GM12875 (cell line): Measurements from ENCODE around the gene ARHGEF39.
"Not testable (repeated sequence)": the region's sequence is repeated elsewhere in the genome, so short reads cannot be mapped to it uniquely, and the experiment has no call there.

ENCODE experiments used
- H3K4me3 ChIP-seq: one replicate; pipeline ENCODE4 v1.5.1; 2011; ENCODE audit warnings: low read depth, low read length, control low read depth
- TF ChIP-seq, protein P1 (sequence below): IDR thresholded peaks from 2 replicates; pipeline ENCODE4 v1.5.1; 2011; ENCODE audit warnings: low read depth, mild to moderate bottlenecking, control low read depth, inconsistent platforms, low read length, moderate library complexity, borderline replicate concordance; ENCODE audit not compliant: insufficient read depth

The ARHGEF39 gene

DNA sequence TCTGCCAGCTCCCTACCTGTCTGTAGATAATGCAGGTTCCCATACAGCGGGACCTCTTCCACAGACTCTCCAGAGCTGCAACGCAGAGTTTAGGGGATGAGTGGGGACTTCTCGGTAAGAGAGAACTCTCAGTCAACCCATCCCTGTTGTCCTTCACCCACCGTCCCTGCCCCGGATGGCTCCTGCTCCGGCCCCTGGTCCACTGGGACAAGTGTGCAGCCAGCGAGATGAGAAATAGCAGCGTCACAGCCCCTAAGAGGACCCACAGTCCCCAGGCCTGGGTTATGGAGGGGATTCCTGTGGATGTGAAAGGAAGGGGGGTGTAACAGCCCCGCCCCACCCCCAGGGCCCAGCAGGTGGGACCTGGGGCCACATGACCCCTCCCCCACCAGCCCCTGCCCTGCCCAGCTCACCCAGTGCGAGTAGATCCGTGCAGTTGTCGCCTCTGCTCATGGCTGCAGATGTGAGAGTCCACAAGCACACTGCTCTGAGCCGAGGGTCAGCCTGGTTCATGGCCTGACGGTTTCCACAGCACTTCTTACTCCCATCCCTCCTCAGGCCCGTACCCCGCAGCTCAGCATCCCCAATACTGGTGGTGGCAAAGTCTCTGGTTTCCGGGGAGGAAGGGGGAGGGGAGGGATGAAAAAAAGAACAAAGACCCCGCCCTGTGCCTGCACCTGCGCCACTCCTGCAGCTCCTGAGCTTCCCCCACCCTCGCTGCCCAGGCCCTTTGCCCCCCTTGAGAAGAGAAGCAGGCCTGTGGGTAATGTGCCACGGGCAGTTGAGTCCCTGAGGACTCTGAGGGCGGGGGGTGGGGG lies 14.4 kb downstream of the ARHGEF39 start, which contains the start of gene SIT1:
Gene SIT1, minus strand, starts transcription at position 591 of the 818 bp plus-strand sequence. Its CDS starts 78 bp downstream, at position 513.
- H3K4me3 ChIP-seq, result peak within 1 kb of the TSS; percentile 75
- TF ChIP-seq, protein P1, sequence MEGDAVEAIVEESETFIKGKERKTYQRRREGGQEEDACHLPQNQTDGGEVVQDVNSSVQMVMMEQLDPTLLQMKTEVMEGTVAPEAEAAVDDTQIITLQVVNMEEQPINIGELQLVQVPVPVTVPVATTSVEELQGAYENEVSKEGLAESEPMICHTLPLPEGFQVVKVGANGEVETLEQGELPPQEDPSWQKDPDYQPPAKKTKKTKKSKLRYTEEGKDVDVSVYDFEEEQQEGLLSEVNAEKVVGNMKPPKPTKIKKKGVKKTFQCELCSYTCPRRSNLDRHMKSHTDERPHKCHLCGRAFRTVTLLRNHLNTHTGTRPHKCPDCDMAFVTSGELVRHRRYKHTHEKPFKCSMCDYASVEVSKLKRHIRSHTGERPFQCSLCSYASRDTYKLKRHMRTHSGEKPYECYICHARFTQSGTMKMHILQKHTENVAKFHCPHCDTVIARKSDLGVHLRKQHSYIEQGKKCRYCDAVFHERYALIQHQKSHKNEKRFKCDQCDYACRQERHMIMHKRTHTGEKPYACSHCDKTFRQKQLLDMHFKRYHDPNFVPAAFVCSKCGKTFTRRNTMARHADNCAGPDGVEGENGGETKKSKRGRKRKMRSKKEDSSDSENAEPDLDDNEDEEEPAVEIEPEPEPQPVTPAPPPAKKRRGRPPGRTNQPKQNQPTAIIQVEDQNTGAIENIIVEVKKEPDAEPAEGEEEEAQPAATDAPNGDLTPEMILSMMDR, result no peak

GRCh38 chr9:35649431-35650340 lies 15.3 kb downstream of the ARHGEF39 start:
- H3K4me3 ChIP-seq, result peak overlapping the region; percentile 75
- TF ChIP-seq, protein P1, result no peak

GRCh38 chr9:35646533-35647265 lies 18.3 kb downstream of the ARHGEF39 start:
- TF ChIP-seq, protein P1, result peak; percentile 97

DNA sequence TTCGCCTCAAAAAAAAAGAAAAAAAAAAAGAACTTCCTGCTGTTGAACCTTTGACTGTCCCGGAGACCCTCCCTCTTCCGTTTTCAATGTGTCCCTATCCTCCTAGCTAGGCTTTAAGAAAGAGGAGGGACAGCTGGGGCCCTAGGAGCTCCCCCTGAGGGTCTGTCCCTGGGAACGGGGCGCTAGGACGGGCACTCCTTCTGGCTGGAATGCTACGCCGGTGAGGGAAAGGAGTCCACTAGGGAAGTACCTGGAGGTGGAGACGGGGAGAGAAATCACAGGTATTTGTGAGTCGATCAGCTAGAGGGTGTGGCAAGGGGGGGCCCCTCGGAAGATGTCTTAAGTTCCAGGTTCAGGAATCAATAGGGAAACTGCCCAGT lies 18.9 kb downstream of the ARHGEF39 start:
- H3K4me3 ChIP-seq, result peak overlapping the region; percentile 58
- TF ChIP-seq, protein P1, result no peak

More at GRCh38 chr9:35646533-35647265, 18.3 kb downstream of the ARHGEF39 start:
- peak overlapping the region; percentile 58 for H3K4me3 ChIP-seq

DNA sequence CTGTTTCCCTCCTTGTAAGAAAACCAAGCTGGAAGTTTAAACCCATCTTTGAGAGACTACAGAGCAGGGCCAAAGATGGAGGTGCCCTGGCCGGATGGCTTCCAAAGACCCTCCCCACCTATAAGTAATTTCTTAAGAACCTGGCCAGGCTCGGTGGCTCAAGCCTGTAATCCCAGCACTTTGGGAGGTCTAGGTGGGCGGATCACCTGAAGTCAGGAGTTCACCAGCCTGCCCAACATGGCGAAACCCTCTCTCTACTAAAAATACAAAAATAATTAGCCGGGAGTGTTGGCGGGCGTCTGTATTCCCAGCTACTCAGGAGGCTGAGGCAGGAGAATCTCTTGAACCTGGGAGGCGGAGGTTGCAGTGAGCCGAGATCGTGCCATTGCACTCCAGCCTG lies 19.3 kb downstream of the ARHGEF39 start:
- peak overlapping the region; percentile 58 for H3K4me3 ChIP-seq

GRCh38 chr9:35643046-35643445 lies 21.9 kb downstream of the ARHGEF39 start:
- no peak overlapping the region for H3K4me3 ChIP-seq
- TF ChIP-seq, protein P1, result no peak

DNA sequence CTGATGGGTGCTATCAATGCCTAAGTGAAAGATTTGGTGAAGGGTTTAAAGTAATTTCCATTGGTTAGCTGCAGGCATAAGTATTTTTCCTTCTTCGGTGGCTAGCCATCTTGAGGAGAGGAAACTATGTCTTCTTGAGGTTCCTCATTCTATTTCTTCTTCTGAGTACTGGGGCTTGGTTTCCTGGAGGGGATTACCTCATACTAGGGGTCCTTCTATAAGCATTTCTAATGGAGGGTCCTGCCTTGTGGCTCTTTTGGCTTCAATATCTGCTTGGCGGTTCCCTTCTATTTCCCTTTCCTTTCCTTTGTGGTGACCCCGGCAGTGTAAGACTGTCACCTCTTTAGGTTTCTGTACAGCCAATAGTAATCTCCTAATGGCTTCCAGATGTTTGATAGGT lies 23.5 kb downstream of the ARHGEF39 start:
- not testable (repeated sequence) for H3K4me3 ChIP-seq

GRCh38 chr9:35640431-35640830 lies 24.6 kb downstream of the ARHGEF39 start:
- H3K4me3 ChIP-seq, result not testable (repeated sequence)
